CD4-positive, alpha-beta T cell treated with Interleukin-17A for 4 hours (primary cell): ENCODE measurements around the gene VRK3.
"Not testable (repeated sequence)": the region's sequence is repeated elsewhere in the genome, so short reads cannot be mapped to it uniquely, and the experiment has no call there.

Experiments used
- DNase-seq: peaks from one replicate; pipeline ENCODE4 v3.0.0-alpha.2; 2020; ENCODE audit warnings: mixed read lengths

Gene VRK3

GRCh38 chr19:49985871-49986270 lies 39.3 kb downstream of the VRK3 start:
- DNase-seq: no peak

- no peak for DNase-seq
These were observed 40.7 kb downstream of the VRK3 start for GRCh38 chr19:49984491-49984890.

GRCh38 chr19:49983645-49984229 lies 41.4 kb downstream of the VRK3 start:
- DNase-seq: peak; percentile 84

GRCh38 chr19:49981603-49982593 lies 43.3 kb downstream of the VRK3 start:
- DNase-seq: no peak

- no peak for DNase-seq
These were observed 46.8 kb downstream of the VRK3 start for GRCh38 chr19:49978324-49978723.

GRCh38 chr19:49977881-49978280 lies 47.3 kb downstream of the VRK3 start:
- no peak for DNase-seq

GRCh38 chr19:49977076-49977475 lies 48.1 kb downstream of the VRK3 start:
- no peak for DNase-seq

- DNase-seq: no peak
These were observed 48.7 kb downstream of the VRK3 start for GRCh38 chr19:49976496-49976895.

- DNase-seq: no peak
These were observed 50.1 kb downstream of the VRK3 start for GRCh38 chr19:49975051-49975450.

GRCh38 chr19:49973987-49974386 lies 51.2 kb downstream of the VRK3 start:
- no peak for DNase-seq

GRCh38 chr19:49972841-49973240 lies 52.3 kb downstream of the VRK3 start:
- no peak for DNase-seq

GRCh38 chr19:49971991-49972411 lies 53.2 kb downstream of the VRK3 start:
- DNase-seq: no peak

GRCh38 chr19:49969355-49969754 lies 55.8 kb downstream of the VRK3 start:
- not testable (repeated sequence) for DNase-seq

GRCh38 chr19:49968279-49968922 lies 56.8 kb downstream of the VRK3 start:
- no peak for DNase-seq

GRCh38 chr19:49960980-49961379 lies 64.2 kb downstream of the VRK3 start, which contains the start of gene SIGLEC11:
TSS of gene SIGLEC11 (minus strand) at chr19:49961172. CDS start at chr19:49961081, 91 bp downstream.
- not testable (repeated sequence) for DNase-seq

GRCh38 chr19:49959892-49960291 lies 65.3 kb downstream of the VRK3 start:
- not testable (repeated sequence) for DNase-seq

GRCh38 chr19:49958596-49958995 lies 66.6 kb downstream of the VRK3 start:
- not testable (repeated sequence) for DNase-seq

GRCh38 chr19:49958144-49958543 lies 67.0 kb downstream of the VRK3 start:
- not testable (repeated sequence) for DNase-seq

GRCh38 chr19:49957262-49957915 lies 67.8 kb downstream of the VRK3 start:
- no peak for DNase-seq

- DNase-seq: no peak
These were observed 69.1 kb downstream of the VRK3 start for GRCh38 chr19:49956115-49956495.

GRCh38 chr19:49954933-49955332 lies 70.2 kb downstream of the VRK3 start:
- DNase-seq: no peak

GRCh38 chr19:49954092-49954829 lies 70.9 kb downstream of the VRK3 start:
- no peak for DNase-seq
